H4 (cell line): Measurements from ENCODE around the gene POU2F3. TPM values are rescaled to one million over a fixed set of nuclear protein-coding genes. Genes with fewer than 3 reads are reported as not detected.
A peak's percentile ranks its signal among the peaks of the same experiment; 100 is the strongest.
"Not testable (repeated sequence)": the region's sequence is repeated elsewhere in the genome, so short reads cannot be mapped to it uniquely, and the experiment has no call there.

Experiments used
- DNase-seq: peaks from one replicate; pipeline ENCODE4 v3.0.0-alpha.2; 2015; ENCODE audit warnings: low spot score
- total RNA-seq: library from RNA; depleted of rRNA; stranded (reverse); fragments of >200 nt; shearing (Covaris generic); gene quantifications from 2 replicates; pipeline ENCODE4 v1.2.3, GENCODE V29; 2014

POU2F3 gene
- total RNA-seq, 1 experiment from 2014 or later: 0.10 TPM

GRCh38 chr11:120249279-120250262, 9.6 kb downstream of the POU2F3 start:
- DNase-seq: no peak

DNA sequence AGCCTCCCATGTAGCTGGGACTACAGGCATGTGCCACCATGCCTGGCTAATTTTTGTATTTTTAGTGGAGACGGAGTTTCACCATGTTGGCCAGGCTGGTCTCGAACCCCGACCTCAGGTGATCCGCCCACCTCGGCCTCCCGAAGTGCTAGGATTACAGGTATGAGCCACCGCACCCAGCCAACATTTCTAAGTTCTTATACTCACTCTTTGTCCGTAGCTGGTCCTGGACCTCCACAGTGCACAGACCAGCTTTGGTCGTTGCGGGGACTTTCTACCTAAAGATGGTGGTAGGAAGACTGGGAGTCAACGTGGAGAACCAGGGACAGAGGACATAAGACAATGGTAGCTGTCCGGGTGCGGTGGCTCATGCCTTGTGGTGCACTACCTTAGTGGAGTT, 13.4 kb downstream of the POU2F3 start:
- DNase-seq: not testable (repeated sequence)

DNA sequence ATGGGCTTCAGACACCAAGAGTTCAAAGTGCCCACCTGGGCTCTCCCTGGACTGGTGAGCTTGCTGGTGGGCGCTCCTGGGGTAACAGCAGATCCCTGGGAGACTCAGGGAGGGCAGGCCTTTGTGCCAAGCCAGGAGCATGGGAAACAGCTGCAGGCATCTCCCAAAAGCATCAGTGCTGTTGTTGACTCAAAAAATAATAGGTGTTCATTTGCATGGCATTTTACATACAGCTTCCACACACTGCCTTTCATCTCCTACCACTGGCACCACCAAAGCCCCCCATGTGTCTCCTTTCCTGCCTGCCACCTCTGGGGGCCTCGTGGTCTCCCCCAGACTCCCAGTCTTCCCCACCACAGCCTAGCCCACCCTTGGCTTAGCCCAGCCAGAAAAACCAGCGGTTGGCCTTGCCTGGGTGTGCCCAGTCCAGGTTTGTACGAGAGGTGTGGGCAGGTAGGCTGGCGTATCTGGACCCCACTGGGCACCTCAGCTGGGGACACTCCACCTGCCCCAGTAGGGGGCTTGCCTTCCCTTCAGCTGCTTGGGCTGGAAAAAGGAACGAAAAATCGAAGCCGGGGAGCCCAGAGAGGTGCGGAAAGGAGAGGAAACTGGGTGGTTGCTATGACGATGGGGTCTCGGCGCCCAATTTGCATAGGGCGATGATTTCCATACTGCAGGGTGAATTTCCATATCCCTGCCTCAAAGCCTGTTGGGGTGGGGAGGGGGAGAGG, 15.0 kb downstream of the POU2F3 start:
- DNase-seq: no peak

DNA sequence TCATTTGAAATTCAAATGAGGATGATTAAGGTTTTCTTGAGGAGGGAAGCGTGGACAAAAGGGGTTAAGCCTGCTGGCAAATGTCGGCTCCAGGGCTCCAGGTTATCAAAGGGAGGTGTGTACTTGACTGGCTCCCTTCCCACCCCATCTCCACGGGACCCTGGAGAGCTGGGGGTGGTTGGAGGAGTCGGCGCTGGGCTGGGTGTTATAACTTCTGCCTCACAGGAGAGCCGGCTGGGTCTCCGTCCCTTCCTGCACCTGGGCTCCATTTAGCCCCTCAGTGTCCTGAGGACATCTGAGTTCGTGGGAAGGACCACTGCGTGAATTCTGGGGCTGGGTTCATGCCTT, 15.6 kb downstream of the POU2F3 start:
- DNase-seq: no peak

DNA sequence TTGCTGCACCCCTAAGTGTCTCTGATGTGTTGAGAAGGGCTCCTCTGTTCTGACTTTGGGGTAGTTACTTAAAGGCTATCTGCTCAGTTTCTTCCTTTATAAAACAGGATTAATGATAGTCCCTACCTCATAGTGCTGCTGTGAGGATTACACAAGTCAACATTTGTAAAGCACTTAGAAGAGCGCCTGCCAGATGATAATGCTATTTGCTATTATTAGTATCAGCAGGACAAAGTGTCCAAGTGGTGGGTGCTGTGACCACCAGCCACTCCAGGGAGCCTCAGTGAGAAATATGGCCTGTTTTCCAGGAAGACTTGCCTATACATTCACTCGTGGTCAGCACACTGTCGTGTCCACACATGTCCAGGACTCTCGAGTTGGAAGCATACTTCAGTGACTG, 16.2 kb downstream of the POU2F3 start:
- no peak for DNase-seq

DNA sequence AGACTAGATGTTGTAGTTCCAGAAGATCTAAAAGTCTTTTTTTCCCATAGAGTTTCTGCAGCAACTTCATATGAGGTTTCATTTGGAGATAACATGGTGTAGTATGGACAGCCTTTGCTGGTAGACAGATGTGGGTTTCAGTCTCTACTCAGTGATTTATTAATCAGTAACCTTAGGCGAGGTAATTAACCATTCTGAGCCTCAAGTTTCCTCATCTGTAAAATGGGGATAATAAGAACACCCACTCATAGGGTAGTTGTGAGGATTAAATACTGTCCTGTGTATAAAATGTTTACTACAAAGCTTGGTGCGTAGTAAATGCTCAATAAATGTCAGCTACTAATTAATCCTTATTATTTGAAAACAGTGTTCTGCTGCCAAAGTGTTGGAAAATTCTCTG, 16.8 kb downstream of the POU2F3 start:
- DNase-seq: no peak

DNA sequence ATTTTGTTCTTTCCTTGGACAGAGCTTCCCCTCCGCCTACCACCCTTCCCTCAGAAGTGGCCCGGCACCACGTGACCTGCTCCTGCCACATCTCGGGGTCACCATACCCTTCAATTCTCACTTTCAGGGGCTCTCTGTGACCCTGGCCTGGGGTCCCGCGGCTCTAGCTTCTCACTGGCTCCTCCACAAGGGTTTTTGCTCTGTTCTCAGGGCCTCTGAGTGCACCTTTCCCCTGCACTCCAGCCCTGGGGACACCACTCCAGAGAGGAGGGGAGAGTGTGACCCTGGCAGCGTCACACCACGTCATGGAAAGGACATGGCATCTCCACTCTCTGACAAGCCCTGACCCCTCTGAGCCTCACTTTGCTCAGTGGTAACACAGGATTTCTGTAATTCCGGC, 17.4 kb downstream of the POU2F3 start:
- no peak for DNase-seq

DNA sequence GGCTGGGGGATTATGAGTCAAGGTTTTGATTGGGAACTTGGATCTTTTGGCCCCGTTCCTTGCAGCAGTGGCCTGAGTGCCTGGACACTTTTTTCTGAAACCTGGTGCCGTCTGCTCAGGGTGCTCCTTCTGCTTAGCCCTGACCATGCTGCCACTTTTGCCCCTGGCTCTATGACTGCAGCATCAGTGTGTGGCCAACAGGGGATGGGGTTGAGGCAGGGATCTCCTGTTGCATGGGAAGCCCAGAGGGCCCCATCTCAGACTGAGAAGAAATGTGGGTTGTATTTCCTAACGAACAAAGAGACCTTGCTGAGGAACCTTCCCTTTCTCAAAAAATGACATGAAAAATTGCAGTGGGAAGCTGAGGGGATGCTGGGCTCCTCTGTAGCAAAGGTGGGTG, 18.7 kb downstream of the POU2F3 start:
- DNase-seq: no peak

DNA sequence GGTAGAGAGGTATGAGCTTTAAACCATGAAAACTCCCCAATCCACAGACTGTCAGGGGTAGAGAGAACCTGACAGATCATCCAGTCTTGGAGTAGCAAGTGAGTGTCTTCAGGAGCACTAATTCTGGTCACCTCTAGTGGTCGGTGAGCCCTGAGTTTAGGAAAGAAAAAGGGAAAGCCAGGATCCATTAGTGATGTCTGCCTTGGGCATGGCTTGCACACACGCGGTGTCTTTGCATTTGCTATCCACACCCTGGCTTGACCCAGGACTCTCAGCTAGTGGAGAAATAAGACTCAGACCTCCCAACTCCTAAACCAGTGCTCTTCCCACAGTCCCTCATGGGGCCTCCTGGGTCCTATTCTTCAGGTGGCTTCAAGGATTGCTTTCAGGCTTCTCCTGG, 19.3 kb downstream of the POU2F3 start:
- no peak for DNase-seq

DNA sequence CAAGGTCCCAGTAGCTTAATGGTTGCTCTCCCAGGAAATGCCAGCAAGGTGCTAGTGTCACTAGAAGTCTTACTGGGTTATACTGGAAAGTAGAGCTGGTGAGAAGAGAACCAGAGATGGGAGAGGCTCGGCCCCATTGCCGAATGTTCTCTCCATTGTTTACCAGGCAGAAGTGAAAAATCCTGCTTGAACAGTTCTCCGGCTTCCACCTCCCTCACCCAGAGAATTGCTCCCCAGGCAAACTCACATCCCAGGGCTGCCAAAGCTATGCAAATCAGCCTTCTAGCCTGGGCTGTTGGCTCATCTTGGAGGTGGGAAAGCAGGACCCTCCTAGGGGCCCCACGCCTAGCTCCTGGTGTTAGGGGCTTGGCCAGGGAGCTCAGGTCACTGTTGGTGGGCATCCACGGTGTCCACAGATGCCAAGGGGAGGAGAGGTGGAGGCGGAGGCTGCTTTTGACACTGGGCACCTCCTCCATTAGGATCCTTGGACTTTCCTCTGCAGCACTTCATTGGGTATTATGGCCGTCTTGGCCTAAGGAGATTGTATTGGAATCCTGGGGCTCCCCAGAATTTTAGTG, 20.1 kb downstream of the POU2F3 start:
- no peak for DNase-seq

DNA sequence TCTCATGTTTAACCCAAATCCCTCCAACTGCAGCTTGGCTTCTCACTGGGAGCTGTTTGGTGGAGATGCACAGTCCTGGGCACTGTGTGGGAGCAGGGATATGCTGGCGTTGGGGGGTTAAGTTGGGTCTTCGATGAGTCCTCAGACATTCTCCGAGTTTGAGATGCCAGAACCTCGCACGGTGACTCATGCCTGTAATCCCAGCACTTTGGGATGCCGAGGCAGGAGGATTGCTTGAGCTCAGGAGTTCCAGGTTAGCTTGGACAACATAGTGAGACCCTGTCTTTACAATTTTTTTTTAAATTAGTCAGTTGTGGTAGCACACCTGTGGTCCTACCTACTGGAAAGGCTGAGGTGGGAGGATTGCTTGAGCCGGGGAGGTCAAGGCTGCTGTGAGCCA, 20.7 kb downstream of the POU2F3 start:
- DNase-seq: no peak

GRCh38 chr11:120261321-120261720, 21.4 kb downstream of the POU2F3 start:
- no peak for DNase-seq

- no peak for DNase-seq
Observed at GRCh38 chr11:120261931-120262330, 22.0 kb downstream of the POU2F3 start.

- DNase-seq: no peak
Observed at GRCh38 chr11:120267319-120267718, 27.4 kb downstream of the POU2F3 start.

GRCh38 chr11:120268686-120269085, 28.7 kb downstream of the POU2F3 start:
- DNase-seq: no peak

DNA sequence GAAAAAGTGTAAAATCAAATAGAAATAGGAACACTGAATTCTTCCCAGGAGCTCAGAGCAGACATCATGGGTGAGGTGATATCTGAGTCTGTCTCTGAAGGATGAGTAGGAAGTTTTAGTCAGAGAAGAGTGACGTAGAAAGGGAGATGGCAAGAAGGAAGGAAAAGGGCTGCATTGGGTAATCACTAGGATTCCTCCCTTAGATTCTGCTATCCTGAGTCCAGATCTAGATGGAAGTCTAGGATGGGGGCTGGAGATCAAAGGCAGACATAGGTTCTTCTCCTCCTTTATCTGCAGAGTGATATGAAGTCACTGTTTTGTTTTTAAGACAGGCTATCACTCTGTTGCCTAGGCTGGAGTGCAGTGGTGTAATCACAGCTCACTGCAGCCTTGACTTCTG, 30.4 kb downstream of the POU2F3 start:
- DNase-seq: no peak

DNA sequence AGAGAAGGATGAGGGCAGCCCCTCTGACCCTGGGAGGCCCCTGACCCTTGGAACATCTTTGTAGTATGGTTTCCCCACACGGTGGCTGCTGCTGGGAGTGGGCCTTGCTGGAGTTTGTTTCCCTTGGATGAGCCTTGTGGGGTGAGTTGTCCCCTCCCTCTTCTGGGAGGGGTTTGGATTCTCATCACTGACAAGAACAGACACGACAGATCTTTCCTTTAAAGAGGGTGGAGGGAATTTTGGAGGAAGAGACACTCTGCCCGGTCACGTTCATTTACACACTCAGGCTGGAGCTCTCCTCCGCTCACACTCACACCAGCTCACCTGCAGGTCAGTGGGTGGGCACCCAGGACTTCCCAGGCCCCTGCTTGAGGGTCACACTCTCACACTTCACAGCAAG, 31.7 kb downstream of the POU2F3 start:
- no peak for DNase-seq

DNA sequence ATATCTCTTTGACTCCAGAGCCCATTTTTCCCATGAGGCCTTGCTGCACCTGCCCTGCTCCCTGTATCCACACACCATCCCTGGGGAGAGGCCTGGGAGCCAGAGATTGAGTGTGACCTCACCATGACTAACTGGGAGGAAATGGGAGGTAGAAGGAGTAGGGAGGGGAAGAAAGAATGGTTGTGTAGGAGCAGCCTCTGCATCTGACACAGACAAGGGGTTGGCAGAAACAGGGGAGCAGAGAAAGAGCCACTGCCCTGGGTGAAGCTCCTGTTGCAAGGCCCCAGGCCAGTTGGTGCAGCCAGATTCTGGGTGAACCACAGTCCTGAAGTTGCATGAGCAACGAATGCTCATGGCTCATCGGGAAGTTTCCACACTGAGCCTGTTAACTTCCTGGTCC, 32.4 kb downstream of the POU2F3 start:
- DNase-seq: peak; percentile 21

DNA sequence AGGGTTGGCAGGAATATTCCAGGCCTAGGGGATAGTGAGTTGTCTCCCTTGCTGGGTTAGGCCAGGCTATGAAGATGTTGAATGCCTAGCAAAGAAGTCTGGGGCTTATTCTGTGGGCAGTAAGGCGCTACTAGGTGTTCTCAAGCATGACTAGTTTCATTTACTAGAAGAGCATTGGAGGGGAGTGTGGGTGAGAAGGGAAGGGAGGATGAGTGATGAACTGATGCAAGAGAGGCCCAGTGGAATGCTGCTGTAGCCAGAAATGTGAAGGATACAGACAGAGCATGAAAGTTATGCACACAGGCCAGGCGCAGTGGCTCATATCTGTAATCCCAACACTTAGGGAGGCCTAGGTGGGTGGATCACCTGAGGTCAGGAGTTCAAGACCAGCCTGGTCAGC, 33.5 kb downstream of the POU2F3 start:
- DNase-seq: no peak

- not testable (repeated sequence) for DNase-seq
Observed at GRCh38 chr11:120273956-120274355, 34.0 kb downstream of the POU2F3 start.

DNA sequence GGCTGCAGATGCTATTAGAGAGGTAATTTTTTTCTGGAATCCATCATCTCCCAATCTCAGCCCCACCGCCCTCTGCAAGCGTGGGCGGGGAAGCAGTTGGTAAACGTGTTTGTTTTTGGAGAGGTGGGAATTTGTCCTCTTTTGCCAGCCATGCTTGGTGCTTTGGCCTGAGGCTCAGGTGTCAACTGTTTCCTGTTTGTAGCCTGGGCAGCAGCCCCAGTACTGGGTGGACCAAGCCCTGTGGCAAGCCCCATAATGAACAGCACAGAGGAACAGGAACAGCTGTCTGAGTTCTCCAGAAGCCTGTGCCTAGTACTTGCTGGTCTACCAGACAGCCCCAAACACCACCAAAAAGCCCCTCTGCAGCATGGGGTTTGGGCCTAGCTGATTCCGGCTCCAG, 39.6 kb downstream of the POU2F3 start:
- DNase-seq: no peak

DNA sequence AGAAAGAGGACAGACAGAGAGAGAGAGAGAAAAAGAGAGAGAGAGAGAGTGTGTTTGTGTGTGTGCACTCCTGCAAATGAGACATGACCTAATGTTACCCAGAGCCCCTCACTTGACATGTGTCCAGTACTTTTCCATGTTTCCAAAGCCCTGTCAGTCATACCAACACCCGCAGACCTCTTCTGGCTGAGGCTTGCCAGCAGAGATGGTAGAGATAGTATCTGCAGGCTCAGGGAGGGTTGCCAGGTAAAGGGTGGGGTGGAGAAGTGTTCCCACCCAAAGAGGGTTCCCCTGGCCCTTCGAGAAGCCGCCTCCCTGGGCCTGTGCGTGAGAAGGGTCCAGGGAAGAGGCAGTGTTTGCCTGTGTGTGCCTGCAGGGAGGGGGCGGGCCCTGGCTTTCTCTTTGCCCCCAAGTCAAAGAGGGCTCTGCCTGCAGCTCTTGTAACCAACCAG, 40.7 kb downstream of the POU2F3 start:
- no peak for DNase-seq
